Spleen (tissue), 7 donors: ENCODE results near the gene ZNF514.

Source experiments
- POLR2AphosphoS5 ChIP-seq, 3 donors: sonication (generic); formaldehyde crosslinking; IDR thresholded peaks; one replicate each; pipeline ENCODE4 v1.5.1; 2017; ENCODE audit warnings: antibody characterized with exemption in 3 of 3
- TF ChIP-seq, protein P1 (sequence below), 11 experiments: fragments of 200-600 bp in 7 of 11; fragments of 450-650 bp in 4 of 11; sonication (generic) in 4 of 11; IDR thresholded peaks in 8 of 11; conservative IDR thresholded peaks in 3 of 11; 1 replicate in 7 of 11; 2 replicates in 4 of 11; pipeline versions ENCODE4 v1.4.0 to v1.8.0; 2016 to 2021; ENCODE audit warnings: antibody characterized with exemption in 11 of 11, inconsistent platforms in 4 of 11, mild to moderate bottlenecking in 1 of 11
- donor health status: DM: no; HTN: no; CAD: no; lungs with moderate emphysema.
- donor health status: DM: no; HTN: no; CAD: no.
- donor health status: DM: no; HTN: no; CAD: no.

DNA sequence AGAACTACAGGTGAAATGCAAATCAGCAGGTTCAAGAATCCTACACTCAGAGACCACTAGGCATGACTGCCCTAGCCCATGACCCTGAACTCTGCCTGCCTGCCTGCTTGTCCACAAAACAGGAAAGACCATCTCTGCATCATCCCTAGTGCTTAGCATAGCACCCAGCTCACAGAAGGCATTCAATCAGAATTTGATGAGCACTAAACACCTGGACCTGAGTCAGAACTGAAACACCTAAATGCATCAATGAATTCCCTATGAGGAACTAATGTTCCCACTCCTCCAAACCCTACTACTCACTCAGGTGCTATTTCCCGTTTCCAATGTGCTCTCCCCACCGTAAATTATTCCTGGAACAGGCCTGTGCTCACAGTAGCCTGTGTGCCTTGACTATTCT is 59.7 kb downstream of the ZNF514 start:
- TF ChIP-seq, protein P1, sequence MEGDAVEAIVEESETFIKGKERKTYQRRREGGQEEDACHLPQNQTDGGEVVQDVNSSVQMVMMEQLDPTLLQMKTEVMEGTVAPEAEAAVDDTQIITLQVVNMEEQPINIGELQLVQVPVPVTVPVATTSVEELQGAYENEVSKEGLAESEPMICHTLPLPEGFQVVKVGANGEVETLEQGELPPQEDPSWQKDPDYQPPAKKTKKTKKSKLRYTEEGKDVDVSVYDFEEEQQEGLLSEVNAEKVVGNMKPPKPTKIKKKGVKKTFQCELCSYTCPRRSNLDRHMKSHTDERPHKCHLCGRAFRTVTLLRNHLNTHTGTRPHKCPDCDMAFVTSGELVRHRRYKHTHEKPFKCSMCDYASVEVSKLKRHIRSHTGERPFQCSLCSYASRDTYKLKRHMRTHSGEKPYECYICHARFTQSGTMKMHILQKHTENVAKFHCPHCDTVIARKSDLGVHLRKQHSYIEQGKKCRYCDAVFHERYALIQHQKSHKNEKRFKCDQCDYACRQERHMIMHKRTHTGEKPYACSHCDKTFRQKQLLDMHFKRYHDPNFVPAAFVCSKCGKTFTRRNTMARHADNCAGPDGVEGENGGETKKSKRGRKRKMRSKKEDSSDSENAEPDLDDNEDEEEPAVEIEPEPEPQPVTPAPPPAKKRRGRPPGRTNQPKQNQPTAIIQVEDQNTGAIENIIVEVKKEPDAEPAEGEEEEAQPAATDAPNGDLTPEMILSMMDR (IDR thresholded peaks at IDR 0.05 in 8 of 11, conservative IDR thresholded peaks at IDR 0.05 in 3 of 11) = no peak
- no peak for TF ChIP-seq POLR2AphosphoS5 (IDR thresholded peaks at IDR 0.05)
